GM19238 (cell line): ENCODE data around the gene TEX10.
"Not testable (repeated sequence)": the region's sequence is repeated elsewhere in the genome, so short reads cannot be mapped to it uniquely, and the experiment has no call there.

Experiments
- DNase-seq: peaks from one replicate; pipeline ENCODE4 v3.0.0; 2011; ENCODE audit warnings: low spot score; ENCODE audit not compliant: insufficient read length

TEX10 gene

DNA sequence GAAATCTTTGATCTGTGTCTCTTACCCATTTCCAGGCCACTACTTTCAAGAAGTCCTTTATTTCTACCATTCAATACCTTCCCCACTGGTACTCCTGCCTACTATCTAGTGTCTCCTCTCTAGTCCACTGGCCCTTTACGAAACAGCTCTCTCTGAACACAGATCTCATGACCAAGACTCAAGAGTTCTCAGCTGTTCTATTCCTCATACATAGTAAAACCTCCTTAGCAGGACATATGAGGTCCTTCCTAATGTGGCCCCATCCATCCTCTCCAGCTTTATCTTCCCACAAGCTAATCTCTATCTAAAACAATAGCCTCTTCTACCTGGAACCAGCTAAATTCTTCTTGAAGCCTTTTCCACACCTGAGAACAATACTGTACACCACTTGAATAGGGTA, 2.6 kb downstream of the TEX10 start:
- no peak for DNase-seq

DNA sequence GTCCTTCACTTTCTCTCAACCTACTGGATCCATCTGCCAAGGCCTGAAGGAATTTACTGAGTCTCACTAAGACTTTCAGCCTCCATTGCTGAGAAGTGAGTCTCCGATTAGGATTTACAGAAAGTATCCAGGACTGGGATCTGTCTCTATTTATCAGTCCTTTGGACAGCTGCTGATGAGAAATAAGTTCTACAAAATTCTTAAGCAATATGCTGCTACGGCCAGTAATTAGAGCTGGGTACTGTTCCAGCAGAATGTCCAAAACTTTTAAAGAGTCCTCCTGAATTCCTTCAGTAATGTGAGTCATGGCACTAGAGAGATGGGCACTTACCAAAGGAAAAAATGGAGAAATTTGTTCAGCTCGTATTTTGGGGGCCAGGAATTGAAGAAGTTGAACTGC, 5.9 kb downstream of the TEX10 start:
- no peak for DNase-seq

DNA sequence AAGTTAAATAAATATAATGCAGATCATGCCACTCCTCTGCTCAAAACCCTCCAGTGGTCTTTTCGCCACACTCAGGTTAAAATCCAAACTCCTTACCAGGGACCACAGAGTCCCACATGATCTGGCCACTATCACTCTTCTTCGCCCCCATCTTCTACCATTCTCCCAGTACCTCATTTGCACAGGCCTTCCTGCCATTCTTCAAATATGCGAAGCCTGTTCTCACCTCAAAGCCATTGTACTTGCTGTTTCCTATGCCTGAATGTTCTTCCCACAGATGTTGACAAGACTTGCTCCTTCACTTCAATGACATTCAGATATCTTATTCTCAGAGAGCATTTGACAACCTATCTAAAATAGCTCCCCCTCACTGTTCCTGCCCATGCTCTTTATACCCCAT, 10.9 kb downstream of the TEX10 start:
- DNase-seq, result no peak

DNA sequence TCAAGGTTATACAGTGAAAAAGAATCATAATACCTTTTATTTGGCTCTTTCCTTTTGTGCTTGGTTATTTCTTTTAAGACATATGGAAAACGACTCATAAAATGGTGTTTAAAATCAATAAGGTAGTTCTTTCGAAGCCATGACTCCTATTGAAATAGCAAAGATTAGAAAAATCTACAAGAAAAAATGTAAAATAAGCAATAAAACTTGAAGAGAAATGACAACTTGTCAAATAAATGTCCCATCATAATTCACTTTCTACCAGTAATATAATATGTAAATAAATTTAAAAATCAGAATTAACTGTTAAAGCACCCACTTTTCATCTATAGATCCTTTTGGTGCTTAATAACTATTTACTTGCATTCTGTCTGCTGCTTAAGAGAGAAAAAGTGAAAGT, 12.5 kb downstream of the TEX10 start:
- no peak for DNase-seq

DNA sequence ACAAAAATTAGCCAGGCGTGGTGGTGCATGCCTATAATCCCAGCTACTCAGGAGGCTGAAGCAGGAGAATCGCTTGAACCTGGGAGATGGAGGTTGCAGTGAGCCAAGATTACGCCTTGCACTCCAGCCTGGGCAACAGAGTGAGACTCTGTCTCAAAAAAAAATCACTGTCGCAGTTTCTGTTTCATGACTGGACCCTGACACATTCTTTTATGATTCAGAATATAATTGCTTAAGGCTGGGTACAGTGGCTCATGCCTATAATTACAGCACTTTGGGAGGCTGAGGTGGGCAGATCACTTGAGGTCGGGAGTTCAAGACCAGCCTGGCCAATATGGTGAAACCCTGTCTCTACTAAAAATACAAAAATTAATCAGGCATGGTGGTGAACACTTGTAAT, 14.0 kb downstream of the TEX10 start:
- DNase-seq, result not testable (repeated sequence)

DNA sequence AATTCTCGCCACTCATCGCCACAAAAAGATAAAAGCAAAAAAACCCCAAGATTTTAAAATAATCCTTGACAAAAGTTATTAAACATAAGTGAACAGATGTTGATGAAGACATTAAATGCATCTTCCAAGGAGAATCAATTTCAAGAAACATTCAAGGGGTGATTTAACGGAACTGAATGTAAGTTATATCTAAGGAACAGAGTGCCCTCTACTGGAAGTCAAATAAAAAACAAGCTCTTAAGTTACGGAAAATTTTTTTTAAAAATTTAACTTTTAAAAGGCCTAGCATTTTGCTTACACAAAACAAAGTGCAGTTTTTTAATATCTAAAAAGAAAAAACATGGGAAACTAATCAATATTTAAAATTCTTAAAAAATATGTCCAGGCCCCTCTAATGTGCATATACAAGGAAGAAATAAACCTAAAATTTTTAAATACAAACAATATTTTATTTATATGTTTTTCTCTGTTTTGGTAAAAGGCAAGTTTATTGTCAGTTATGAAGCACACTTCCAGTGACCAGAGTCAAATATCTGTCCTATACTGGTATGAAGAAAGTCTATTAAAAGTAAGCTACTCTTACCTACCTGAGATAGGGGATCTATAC, 28.0 kb downstream of the TEX10 start:
- DNase-seq, result no peak

DNA sequence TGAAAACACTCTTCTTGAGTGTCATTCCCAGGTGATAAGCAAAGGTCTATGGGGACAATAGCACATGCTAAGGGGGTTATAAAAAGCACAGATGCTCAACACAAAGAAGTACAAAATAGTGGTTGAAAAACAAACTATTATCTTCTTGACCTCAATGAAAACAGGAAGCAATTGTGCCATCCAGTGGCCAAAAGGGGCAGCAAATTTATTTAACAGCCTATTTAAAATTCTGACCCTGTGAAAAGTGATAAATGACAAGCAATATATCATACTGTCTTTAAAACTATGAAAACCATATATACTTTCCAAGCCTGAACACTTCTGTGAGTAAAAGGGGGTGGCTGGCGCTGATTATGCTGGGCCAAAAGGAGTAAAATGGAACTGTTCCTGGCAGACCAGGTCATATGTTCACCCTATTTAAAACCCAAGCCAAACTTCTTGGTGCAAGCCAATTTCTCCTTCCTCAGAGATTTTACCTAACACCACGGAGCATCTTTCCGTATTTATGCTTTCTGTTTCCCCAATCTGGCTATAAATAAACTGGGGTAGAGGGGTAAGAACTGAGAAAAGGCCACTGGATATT, 29.7 kb downstream of the TEX10 start:
- no peak for DNase-seq

DNA sequence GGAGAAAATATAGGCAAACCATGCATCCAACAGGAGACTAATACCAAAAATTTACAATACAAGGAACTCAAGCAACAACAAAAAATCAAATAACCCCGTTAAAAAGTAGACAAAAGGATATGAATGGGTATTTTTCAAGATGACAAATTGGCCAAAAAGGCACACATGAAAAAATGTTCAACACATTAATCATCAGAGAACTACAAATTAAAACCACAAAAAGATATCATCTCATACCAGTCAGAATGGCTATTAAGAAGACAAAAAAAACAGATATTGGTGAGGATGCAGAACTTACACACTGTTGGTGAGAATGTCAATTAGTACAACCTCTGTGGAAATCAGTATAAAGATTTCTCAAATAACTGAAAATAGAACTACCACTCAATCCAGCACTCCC, 35.0 kb downstream of the TEX10 start:
- DNase-seq, result no peak

DNA sequence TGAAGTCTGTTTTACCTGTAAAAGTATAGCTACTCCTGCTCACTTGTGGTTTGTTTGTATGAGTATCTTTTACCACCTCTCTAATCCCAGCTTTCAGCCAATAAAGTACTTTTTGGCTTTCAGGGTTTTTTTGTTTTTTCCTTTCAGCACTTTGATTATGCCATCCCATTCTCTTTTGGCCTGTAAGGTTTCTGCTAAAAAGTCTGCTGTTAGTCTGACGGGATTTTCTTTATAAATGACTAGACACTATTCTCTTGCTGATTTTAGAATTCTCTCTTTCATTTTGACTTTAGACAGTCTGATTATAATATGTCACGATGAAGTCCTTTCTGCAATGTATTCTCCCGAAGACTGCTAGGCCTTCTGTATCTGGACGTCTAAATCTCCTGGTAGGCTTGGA, 37.2 kb downstream of the TEX10 start:
- DNase-seq, result no peak

DNA sequence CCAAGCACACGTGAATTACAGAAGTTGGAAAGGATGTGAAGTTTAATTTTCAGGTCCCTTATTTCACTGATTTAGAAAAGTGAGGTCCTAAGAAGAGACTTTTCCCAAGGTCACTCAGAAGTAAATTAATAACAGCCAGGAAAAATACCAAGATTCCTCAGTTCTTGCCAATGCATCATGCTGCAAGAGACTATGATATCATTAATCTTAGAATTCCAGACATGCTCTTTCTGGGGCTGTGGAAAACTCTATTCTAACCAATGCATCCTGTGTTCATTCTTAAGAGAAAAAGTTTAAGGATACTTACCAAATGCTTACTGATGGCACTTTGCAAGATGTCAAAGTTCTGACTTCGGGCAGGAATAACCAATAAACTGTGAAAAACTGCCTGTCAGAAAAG, 42.8 kb downstream of the TEX10 start:
- DNase-seq, result no peak

DNA sequence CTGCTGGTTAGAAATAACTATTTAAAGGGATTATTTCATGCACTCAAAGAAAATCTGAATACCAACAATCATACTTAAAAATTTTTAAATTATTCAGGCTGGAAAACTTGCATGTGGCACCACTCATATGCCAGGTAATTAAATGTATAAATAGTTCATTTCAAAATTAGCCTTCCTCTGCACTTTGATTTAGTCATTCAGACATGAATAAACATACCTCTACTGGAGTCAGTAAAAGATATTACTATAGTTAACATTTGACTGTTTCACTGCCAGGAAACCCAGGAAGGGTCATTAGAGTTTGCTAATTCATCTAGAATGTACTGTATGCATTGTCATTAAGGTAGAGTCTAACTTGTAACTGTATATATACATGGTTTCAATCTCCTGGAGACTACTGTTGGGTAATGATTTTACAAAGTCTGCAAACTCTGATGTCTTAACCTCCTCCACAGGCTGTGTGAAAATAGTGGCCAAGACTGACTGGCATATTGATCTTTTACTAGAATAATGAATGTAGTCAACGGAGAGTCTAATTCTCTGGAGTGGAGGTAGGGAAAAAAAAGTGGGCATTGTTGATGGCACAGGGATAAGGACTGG, 43.7 kb downstream of the TEX10 start:
- DNase-seq, result no peak

DNA sequence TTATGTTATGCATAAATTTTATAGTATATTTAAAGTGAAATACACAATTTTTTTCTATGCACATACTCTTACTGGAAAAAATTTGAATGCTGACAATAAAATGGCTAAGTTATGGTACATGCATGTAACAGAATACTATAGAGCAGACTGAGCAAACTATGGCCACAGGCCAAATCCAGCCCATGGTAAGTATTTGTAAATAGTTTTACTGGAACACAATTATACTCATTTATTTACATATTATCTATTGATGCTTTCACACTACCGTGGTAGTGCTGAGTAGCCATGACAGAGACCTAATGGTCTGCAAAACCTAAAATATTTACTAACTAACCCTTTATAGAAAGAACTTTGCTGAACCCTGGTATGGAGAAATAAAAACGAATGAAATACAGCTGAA, 45.7 kb downstream of the TEX10 start:
- no peak for DNase-seq

DNA sequence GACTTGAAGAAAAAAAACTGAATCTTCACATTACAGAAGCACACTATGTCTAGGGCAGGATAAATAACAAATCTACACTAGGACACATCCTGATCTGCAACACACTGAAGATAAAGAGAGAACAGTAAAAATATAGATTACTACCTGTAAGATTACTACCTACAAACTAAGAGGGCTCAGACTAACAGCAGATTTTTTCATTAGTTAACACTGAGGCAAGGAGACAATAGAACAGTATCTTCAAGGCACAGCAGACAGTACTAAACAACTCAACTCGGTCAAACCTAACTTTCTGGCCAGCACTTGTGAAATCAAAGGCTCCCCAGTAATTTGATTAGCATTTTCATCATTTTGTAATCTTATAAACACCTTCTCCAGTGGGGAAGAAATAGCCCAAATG, 46.5 kb downstream of the TEX10 start:
- DNase-seq, result no peak

DNA sequence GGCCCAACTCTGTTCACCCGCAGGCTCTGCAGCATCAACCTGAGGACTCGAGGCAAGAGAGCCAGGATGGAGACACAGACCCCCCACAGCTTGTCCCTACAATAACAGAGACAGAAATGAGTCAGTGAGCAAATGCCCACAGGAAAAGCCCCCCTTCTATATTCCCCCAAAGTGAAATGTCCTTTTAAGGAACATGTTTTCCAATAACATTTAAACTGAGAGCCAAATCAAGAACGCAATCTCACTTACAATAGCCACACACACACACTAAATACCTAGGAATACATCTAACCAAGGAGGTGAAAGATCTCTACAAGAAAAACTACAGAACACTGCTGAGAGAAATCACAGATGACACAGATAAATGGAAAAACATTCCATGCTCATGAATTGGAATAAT, 49.0 kb downstream of the TEX10 start:
- DNase-seq, result no peak

DNA sequence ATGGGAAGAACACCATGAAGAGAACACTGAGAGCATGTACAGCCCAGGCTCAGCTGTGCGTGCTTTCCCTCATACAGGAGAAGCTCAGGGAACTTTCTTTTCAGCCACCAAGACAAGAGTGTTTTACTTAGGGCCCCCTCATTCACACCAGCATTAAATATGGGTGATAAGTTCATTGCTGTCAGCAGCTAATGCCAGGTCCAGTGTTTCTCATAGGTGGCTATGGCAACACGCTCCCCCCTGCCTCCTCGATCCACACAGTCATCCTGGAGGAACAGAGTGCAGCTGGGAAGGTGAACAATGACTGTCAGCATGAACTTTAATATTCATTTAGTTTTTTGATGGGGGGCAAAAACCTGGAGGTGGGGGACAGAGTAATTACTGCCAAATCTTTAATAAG, 54.4 kb downstream of the TEX10 start:
- no peak for DNase-seq

DNA sequence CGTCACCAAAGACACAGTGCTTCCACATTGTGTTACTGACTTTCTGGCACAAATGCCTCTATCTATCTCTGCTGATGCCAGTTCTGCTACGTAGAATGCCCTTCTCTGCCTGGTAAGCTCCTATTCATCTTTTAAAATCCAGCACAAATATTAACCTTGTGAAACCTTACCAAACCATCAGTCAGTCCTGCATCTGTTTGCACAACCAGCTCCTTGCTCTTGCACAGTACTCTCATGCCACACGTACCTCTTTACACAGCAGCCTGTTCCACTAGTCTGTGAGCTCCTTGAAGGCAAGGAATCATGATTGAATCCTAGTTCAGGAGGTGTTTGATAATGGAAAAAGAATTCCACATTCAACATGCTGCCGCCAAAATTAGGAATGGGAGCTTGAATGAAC, 56.3 kb downstream of the TEX10 start:
- DNase-seq, result no peak

DNA sequence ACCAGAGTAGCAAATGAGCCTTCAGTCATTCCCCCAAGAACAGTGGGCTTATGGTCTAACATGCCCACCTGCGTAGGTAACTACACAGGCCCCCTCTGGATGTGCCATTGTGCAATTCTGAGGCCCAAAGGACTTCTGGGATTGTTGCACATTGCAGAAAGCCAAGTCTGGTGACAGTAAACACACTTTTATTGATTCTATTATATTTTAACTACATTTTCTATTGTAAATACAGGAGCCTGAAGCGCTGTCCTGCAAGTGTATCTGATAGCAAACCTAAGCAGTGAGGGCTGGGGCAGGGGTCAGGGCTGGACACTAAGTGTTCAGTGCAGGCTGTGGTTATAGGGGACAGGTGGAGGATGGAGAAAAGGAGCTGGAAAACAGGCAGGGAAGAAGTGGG, 57.5 kb downstream of the TEX10 start:
- DNase-seq, result no peak

DNA sequence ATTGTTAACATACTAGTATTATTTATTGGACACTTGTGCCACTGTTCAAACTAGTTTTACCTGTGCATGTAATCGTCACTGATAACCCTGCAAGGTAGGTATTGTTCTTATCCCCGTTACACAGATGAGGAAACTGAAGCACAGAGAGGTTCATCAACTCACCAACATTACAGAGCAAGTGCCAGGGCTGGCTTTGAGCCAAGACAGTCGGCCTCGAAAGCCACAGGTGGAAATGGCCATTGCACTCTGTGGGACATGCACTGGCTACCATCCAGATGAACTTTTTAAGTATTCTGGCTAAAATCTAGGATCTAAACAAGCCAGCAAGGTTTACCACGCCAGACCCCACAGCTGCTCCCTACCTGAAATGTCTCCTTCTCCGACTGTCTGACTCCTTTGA, 57.9 kb downstream of the TEX10 start:
- no peak for DNase-seq

DNA sequence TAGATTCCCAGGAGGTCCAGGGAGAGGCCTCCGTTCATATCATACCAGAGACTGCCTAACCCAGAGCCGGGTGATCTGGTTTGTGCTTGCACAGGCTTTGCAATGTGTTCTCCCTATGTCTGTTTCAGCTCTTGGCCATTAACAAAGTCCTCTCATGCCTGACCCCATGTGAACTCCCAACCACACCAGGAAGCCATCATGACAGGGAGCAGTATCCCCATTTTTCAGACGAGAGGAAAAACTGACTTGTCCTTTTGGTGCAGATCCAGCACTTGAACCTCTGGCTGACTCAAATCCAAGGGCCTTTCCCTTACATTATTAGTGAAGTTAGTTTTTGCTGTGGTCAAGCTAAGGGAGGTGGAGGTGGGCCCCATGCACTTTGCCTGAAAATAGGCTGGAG, 58.4 kb downstream of the TEX10 start:
- no peak for DNase-seq

DNA sequence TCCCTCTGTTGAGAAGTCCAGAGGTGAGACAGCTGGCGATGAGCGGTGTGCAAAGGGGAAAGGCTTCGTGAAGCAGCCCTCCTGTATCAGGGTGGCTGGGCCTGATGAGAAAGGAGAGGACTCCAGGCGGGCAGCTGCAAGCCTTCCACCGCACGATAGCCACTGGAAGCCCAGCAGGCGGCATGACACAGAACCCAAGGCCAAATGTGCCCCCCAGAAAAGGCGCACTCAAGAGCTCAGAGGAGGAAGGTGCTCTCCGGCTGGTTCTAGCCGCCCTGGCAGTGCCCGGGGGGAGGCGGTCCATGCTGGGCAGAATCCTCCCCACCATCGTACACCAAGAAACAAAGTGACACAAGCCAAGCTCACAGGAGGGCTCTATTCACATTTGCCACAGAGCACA, 60.3 kb downstream of the TEX10 start:
- DNase-seq, result no peak

DNA sequence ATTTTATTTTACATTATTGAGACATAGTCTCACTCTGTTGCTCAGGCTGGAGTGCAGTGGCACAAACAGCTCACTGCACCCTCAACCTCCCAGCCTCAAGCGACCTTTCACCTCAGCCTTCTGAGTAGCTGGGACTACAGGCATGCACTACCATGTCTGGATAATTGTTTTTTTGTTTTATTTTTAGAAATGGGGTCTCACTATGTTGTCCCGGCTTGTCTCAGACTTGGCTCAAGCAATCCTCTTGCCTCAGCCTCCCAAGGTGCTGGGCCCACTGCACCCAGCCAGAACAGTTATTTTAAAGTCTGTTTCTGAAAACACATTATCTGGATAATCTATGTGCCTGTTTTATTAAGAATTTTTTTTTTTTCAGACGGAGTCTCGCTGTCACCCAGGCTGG, 62.0 kb downstream of the TEX10 start:
- DNase-seq, result no peak

DNA sequence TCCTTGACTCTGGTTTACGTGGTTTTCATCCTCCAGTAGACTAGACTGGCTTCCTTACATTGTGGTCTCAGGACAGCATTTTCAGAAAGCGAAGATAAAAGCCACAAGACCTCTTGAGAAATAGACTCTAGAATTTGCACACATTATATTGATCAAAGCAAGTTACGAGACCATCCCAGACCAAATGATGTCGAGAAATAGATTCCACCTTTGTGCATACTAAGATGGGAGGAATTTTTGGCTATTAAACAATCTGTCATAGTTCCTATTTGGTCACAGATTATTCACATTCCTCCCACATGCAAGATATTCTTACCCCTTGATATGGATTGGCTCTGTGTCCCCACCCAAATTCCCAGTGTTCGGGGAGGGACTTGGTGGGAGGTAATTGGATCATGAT, 65.6 kb downstream of the TEX10 start:
- DNase-seq, result no peak

DNA sequence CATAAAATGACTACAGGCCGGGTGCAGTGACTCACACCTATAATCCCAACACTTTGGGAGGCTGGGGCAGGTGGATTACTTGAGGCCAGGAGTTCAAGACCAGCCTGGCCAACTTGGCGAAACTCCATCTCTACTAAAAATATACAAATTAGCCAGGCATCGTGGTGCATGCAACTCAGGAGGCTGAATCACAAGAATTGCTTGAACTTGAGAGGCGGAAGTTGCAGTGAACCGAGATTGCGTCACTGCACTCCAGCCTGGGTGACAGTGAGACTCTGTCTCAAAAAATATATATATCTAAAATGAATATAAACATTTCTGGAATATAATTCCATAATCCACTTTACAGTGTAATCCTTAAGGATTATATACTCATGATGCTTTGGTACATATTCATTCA, 66.5 kb downstream of the TEX10 start:
- no peak for DNase-seq

DNA sequence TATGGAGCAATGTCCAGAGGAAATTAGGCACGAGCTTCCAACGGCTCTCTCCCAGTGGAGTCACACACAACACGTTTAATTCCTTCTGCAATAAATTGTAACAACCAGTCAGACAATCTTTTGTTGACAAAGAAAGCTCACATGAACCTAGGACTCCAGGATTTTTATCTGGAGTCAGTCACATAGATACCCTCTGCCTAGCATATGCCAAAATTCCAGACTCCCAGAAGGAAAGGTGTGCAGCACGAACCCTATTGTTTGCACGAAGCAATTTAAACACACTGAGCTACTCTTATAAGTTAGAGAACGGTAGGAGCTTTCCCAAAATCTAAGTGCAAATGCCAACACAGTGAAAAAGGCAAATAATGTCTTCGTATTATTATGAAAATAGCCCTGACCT, 67.1 kb downstream of the TEX10 start:
- DNase-seq, result no peak
